Small intestine (tissue), 7 donors: Measurements from ENCODE around the gene GAS7. TPM values are rescaled to one million over a fixed set of nuclear protein-coding genes. Genes with fewer than 3 reads are reported as not detected.

ENCODE experiments used
- DNase-seq, 2 donors: peaks; one replicate each; pipeline versions ENCODE4 v3.0.0 to v3.0.0-alpha.2; 2013
- FAIRE-seq: peaks from 2 replicates; lab custom pipeline; 2012; peaks lifted over from hg19 to GRCh38; lab: Jason Lieb, UNC
- H3K27ac ChIP-seq, 3 donors: one replicate each; pipeline ENCODE4 v1.5.1; 2013; ENCODE audit warnings: low read length in 2 of 3, mild to moderate bottlenecking in 2 of 3, control low read depth in 1 of 3, inconsistent platforms in 1 of 3, low read depth in 1 of 3, moderate library complexity in 1 of 3
- H3K27me3 ChIP-seq, 3 donors: one replicate each; pipeline ENCODE4 v1.6.1; 2013; ENCODE audit warnings: low read length in 3 of 3, inconsistent platforms in 1 of 3; ENCODE audit not compliant: control insufficient read depth in 3 of 3, insufficient read depth in 3 of 3
- H3K36me3 ChIP-seq, 3 donors: one replicate each; pipeline ENCODE4 v1.6.1; 2013; ENCODE audit warnings: low read length in 3 of 3, inconsistent platforms in 1 of 3, low read depth in 1 of 3, mild to moderate bottlenecking in 1 of 3, moderate library complexity in 1 of 3; ENCODE audit not compliant: control insufficient read depth in 3 of 3, insufficient read depth in 2 of 3
- H3K4me1 ChIP-seq, 3 donors: one replicate each; pipeline ENCODE4 v1.6.1; 2013; ENCODE audit warnings: low read length in 2 of 3, inconsistent platforms in 1 of 3, low read depth in 1 of 3, mild to moderate bottlenecking in 1 of 3, moderate library complexity in 1 of 3; ENCODE audit not compliant: control insufficient read depth in 3 of 3, insufficient read depth in 2 of 3
- H3K4me3 ChIP-seq, 3 donors: one replicate each; pipeline ENCODE4 v1.5.1; 2013; ENCODE audit warnings: low read length in 3 of 3, control low read depth in 1 of 3, inconsistent platforms in 1 of 3, low read depth in 1 of 3, mild to moderate bottlenecking in 1 of 3, moderate library complexity in 1 of 3
- H3K9me3 ChIP-seq, 2 donors: one replicate each; pipeline ENCODE4 v1.6.1; 2013; ENCODE audit warnings: low read depth in 1 of 2, low read length in 1 of 2; ENCODE audit not compliant: control insufficient read depth in 2 of 2, insufficient read depth in 1 of 2
- WGBS, 3 donors: extraction: QIAGEN DNeasy Blood & Tissue Kit; methylation state at CpG; one replicate each; pipeline ENCODE4 v1.1.7; 2013; 5-methylcytosine and 5-hydroxymethylcytosine counted together
- polyA plus RNA-seq, 4 donors: library from polyadenylated mRNA; stranded (reverse) in 3 of 4; unstranded in 1 of 4; fragments of 200-250 nt in 3 of 4; fragments of 120-200 nt in 1 of 4; gene quantifications; one replicate each; pipeline versions ENCODE4 v1.2.1 to v1.2.3, GENCODE V29; 2013
- donor health status: healthy with polysubstance abuse.
- donor health status: control.
- donor health status: control.
- donor health status: Bipolar disorder and iron deficiency.
- donor health status: healthy.

GAS7 gene
- polyA plus RNA-seq, 4 donors = 1.1 to 14.9 (median 5.9) TPM

DNA sequence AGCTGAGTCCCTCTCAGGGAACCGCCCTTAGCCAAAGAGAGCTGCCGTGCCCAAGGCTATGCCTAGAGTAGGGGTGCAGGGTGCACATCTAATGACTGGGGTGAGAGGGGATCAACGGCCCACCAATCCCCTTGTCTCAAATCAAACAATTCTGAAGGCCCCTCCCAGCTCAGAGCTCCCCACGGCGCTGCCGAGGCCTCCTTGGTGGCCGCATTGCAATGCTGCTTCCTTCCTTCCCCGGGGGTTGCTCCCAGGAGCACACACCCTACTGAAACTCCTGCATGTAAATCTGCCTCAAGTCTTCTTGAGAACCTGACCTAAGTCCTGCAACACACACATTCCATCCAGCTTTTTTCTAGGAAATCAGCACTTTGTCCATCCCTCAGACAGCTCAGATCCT, 212.8 kb downstream of the GAS7 start:
- H3K36me3 ChIP-seq = no peaks in the 10 kb centered on the region
- DNase-seq (no peak), FAIRE-seq (no peak)
- H3K27me3 ChIP-seq = no peaks in the 10 kb centered on the region
- H3K27ac ChIP-seq = no peak overlapping the region
- no peaks in the 10 kb centered on the region for H3K4me1 ChIP-seq
- H3K9me3 ChIP-seq = no peaks in the 10 kb centered on the region
- WGBS, 3 donors = 60 to 81% (median 62%) methylated on average over 8 of the region's 8 CpGs
- H3K4me3 ChIP-seq = no peak overlapping the region

DNA sequence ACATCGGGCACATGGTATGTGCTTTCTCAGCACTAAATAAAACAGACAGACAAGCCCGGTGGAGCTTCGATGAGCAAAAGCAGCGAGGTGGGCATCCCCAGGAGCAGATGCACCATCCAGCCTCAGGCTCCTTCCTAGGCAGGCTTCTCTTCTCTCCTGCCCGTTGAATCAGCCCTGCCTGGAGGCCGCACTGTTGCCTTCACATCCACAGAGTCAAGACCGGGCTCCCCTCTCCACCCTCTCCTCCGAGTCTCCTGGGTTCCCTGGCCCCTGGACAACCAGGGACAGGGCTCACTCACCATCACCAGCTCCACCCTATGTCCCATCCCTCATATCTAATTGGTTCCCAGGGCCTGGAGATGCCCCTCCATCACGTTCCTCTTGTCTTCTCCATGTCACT, 213.6 kb downstream of the GAS7 start:
- no peak for DNase-seq
- Histone ChIP-seq H3K9me3 (no peaks in the 10 kb centered on the region), H3K27ac (no peak overlapping the region), H3K4me3 (no peak overlapping the region), H3K36me3 (no peaks in the 10 kb centered on the region), H3K27me3 (no peaks in the 10 kb centered on the region), H3K4me1 (no peaks in the 10 kb centered on the region)
- WGBS, 3 donors = 73 to 87% (median 82%) methylated on average over 9 of the region's 9 CpGs
- FAIRE-seq = no peak

DNA sequence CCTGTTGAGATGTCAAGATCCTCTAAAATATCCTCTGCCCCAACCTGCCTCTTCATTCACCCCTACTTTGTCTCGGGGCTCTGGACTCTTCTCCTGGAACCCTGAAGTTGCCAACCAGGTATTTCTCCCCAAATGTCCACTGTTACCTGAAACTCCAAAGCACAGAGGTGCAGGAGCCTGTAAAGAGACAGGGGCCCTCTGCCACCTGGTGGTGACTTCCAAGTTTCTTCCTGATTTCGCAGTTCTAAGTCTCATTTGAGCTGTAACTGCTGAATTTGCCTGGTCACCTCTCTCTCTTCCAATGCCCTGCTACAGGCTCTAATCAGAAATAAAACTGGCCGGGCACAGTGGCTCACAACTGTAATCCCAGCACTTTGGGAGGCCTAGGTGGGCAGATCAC, 216.2 kb downstream of the GAS7 start:
- FAIRE-seq (no peak), DNase-seq (peak in 1 of 2 donors; percentile 32)
- Histone ChIP-seq H3K27ac (no peak overlapping the region), H3K36me3 (no peaks in the 10 kb centered on the region), H3K4me1 (no peaks in the 10 kb centered on the region), H3K27me3 (no peaks in the 10 kb centered on the region), H3K4me3 (no peak overlapping the region), H3K9me3 (no peaks in the 10 kb centered on the region)
- WGBS, 3 donors = 45 to 67% (median 67%) methylated on average over 3 of the region's 3 CpGs

DNA sequence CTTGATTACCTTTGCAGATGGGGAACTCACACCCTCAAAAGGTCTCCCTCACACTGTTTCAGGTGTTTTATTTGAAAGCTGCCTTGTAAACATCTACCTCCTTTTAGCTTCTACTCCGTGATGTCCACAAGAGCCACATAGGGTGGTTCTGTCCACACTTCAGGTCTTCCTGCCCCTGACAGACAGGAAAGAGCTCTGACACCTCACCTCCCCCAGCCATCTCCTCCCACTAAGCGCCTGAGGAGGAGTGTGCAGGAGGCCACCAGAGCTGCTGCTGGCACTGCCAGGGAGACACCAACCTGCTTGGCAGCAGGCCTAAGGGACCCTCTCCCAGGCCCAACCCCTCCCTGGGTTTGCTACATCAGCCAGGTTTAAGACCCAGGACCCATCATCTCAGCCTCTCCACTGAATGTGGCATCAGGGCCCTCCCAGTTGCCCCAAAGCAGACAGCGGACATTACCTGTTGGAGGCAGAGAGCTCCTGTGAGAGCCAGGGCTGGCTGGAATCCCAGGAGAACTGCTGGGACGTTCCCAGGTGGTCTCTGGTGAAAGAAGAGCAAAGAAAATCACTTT, 217.0 kb downstream of the GAS7 start:
- 71 to 78% (median 72%) methylated on average over 4 of the region's 4 CpGs for WGBS, 3 donors
- H3K27ac ChIP-seq = no peak overlapping the region
- no peak overlapping the region for H3K4me3 ChIP-seq
- no peaks in the 10 kb centered on the region for H3K4me1 ChIP-seq
- FAIRE-seq (no peak), DNase-seq (no peak)
- H3K36me3 ChIP-seq = no peaks in the 10 kb centered on the region
- no peaks in the 10 kb centered on the region for H3K27me3 ChIP-seq
- no peaks in the 10 kb centered on the region for H3K9me3 ChIP-seq

DNA sequence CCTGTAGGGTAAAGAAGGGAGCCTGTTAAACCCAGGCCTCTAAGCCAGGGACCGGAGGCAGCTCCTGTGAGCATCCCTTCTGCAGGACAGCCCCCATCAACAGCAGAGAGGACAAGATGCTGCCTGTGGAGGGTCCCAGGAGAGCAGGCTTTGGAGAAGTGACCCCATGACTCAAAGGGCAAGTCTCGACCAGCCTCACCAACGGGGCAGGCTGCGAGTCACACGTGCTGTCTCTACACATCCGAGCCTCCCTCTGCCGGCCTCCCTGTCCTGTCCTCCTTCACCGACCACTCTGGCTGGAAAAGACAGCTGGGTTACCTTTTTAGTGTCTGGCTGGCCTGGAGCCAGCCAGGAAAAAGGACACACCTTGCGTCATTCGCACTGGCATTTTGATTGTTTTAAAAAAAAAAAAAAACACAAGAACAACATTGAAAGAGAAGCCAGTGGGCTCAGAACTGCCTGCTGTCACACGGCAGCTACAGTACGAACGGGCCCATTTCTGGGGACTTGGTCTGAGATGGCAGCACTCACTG, 218.9 kb downstream of the GAS7 start:
- peaks cover 0 to 2% (median 0%) of the 10 kb centered on the region in 3 donors for H3K36me3 ChIP-seq
- FAIRE-seq (no peak), DNase-seq (no peak)
- no peaks in the 10 kb centered on the region for H3K4me1 ChIP-seq
- no peaks in the 10 kb centered on the region for H3K27me3 ChIP-seq
- no peaks in the 10 kb centered on the region for H3K9me3 ChIP-seq
- 18 to 54% (median 53%) methylated on average over 13 of the region's 13 CpGs for WGBS, 3 donors
- no peak overlapping the region for H3K27ac ChIP-seq
- H3K4me3 ChIP-seq = no peak overlapping the region

DNA sequence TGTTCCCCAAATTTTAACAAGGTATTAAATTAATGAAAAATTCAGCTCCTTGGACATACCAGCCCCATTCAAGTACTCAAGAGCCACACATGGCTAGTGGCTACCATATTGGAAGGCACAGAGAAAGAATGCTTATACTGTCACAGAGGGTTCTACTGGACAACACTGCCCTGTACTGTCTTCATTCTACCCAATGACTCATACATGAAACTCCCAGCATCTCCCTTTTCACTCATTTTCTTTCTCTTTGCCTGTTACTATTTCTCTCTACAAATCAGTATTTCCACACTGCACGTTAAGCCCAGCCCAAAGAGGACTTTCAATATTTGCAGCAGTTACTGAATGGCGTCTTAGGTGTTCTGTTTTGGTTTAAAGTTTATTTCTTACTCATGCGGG, 221.2 kb downstream of the GAS7 start:
- no peaks in the 10 kb centered on the region for H3K4me1 ChIP-seq
- no peaks in the 10 kb centered on the region for H3K27me3 ChIP-seq
- FAIRE-seq (no peak), DNase-seq (no peak)
- 36 to 51% (median 49%) methylated on average over 3 of the region's 3 CpGs for WGBS, 3 donors
- H3K36me3 ChIP-seq = peaks cover 0 to 2% (median 0%) of the 10 kb centered on the region in 3 donors
- H3K27ac ChIP-seq = no peak overlapping the region
- no peak overlapping the region for H3K4me3 ChIP-seq
- H3K9me3 ChIP-seq = no peaks in the 10 kb centered on the region

DNA sequence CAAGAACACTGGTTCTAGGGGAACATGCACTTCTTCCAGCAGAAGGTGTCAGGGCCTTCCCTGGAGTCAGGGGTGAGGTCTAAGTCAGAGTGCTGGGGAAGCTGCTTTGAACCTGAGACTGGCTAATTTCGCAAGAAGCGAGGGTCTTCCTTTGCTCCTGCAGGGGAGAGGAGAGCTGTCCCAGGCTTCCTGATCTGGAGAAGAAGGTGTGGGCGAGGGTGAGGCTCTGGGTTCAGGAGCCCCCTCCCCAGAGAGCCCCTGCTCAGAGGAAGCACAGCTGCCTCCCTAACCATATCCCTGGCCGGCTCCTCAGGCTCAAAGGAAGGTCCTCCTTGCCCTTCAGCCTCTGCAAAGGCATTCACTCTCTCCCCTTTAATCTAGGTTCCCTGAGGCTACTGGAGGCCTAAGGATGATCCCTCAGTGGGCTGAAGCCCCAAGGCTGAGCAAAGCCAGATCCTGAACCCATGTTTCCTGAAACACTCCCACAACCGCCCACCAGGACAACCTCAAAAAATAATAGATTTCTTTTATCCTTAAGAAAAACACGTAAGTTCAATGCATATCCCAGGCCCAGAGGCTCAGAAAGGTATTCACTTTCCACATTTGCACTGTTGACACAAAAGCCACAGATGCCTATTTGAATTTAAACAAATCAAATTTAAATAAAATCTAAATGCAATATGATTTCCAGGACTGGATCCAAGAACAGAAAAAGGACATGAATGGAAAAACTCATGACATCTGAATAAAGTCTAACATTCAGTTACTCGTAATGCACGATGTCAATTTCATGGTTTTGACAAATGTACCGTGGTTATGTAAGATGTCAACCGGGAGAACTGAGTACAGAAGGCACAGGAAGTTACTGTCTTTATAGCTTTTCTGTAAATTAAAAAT, 221.9 kb downstream of the GAS7 start:
- Histone ChIP-seq H3K36me3 (peaks cover 0 to 2% (median 0%) of the 10 kb centered on the region in 3 donors), H3K27me3 (no peaks in the 10 kb centered on the region), H3K4me3 (no peak overlapping the region), H3K9me3 (no peaks in the 10 kb centered on the region), H3K27ac (no peak overlapping the region), H3K4me1 (no peaks in the 10 kb centered on the region)
- FAIRE-seq = no peak
- 77 to 86% (median 82%) methylated on average over 10 of the region's 10 CpGs for WGBS, 3 donors
- DNase-seq = no peak

DNA sequence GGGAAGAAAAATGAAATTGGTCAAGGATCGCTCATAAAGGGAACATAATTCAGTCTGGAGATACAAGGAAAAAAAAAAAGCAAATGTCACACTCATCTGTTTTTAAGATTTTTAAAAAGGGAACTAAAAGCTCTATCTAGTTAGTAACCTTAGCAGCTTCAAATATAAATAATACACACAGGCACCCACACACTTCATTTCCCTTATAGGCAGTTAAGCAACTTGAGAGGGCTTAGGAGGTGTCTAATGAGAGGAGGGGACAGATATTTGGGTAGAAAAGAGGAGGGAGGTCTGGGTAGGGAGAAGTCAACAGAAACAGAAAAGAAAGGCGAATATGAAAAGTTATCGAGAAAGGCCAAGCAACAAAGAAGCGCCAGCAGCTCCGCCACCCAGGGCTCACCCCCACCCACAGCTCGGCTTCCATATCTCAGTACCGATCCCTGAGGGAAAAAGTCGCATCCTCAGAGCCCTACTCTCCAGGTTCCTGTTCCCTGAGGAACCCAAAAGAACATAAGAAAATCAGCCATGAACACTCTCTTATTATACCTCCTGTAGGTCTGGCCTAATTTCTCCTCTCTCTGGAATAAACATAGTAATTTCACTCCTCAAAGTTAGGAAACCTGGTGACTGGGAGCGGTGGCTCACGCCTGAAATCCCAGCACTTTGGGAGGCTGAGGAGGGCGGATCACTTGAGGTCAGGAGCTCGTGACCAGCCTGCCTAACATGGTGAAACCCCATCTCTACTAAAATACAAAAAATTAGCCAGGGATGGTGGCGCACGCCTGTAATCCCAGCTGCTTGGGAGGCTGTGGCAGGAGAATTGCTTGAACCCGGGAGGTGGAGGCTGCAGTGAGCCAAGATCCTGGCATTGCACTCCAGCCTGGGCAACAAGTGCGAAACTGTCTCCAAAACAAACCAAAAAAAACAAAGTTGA, 223.7 kb downstream of the GAS7 start:
- WGBS, 3 donors = 80 to 82% (median 82%) methylated on average over 15 to 16 of the region's 16 CpGs
- DNase-seq (no peak), FAIRE-seq (no peak)
- no peaks in the 10 kb centered on the region for H3K9me3 ChIP-seq
- H3K36me3 ChIP-seq = peaks cover 0 to 2% (median 0%) of the 10 kb centered on the region in 3 donors
- no peaks in the 10 kb centered on the region for H3K27me3 ChIP-seq
- no peaks in the 10 kb centered on the region for H3K4me1 ChIP-seq
- H3K27ac ChIP-seq = peak overlapping the region in 1 of 3 donors; percentile 52
- no peak overlapping the region for H3K4me3 ChIP-seq
